B cell (primary cell): Measurements from ENCODE around the gene GPX6. TPM values are rescaled to one million over a fixed set of nuclear protein-coding genes. Genes with fewer than 3 reads are reported as not detected.

Source experiments
- ATAC-seq: fragments of 200-7000 bp; cut with Tn5 transposase; one replicate; pipeline ENCODE4 v1.10.0; 2021; ENCODE audit warnings: low read depth, mild to moderate bottlenecking, moderate number of reproducible peaks, moderate library complexity
- CTCF ChIA-PET: fragments of 350-600 bp; sonication (Branson Sonifier 250); formaldehyde crosslinking; loops from one replicate; lab custom pipeline; 2021; ENCODE audit warnings: antibody characterized with exemption, inconsistent platforms; lab: Charles Lee
- POLR2A ChIA-PET: fragments of 350-600 bp; sonication (Branson Sonifier 250); formaldehyde crosslinking; loops from one replicate; lab custom pipeline; 2021; ENCODE audit warnings: antibody characterized with exemption; lab: Charles Lee
- DNase-seq: peaks from one replicate; pipeline ENCODE4 v3.0.0; 2013
- H2AFZ ChIP-seq: 2 replicates; pipeline ENCODE4 v1.6.1; 2012; ENCODE audit warnings: mild to moderate bottlenecking, low read depth, low read length; ENCODE audit not compliant: insufficient read depth, poor library complexity, severe bottlenecking
- H3K27ac ChIP-seq, 2 donors: 1 replicate in 1 of 2; 2 replicates in 1 of 2; pipeline ENCODE4 v1.5.1; 2012 to 2013; ENCODE audit warnings: low read length in 2 of 2, mild to moderate bottlenecking in 2 of 2, moderate library complexity in 1 of 2
- H3K27me3 ChIP-seq, 4 experiments: fragments of 200-600 bp in 1 of 4; sonication (generic) in 1 of 4; replicated peaks in 1 of 4; 1 replicate in 2 of 4; 2 replicates in 2 of 4; pipeline versions ENCODE4 v1.6.1 to v1.7.0; 2013 to 2016; ENCODE audit warnings: low read length in 3 of 4, mild to moderate bottlenecking in 2 of 4, mixed read lengths in 1 of 4, moderate library complexity in 1 of 4; ENCODE audit not compliant: insufficient read depth in 4 of 4, control insufficient read depth in 3 of 4; ENCODE audit errors: control extremely low read depth in 1 of 4
- H3K36me3 ChIP-seq, 2 experiments: replicated peaks in 1 of 2; 1 replicate in 1 of 2; 2 replicates in 1 of 2; pipeline versions ENCODE4 v1.6.1 to v1.7.1; 2013; ENCODE audit warnings: low read length in 1 of 2; ENCODE audit not compliant: insufficient read depth in 2 of 2, control insufficient read depth in 1 of 2; ENCODE audit errors: control extremely low read depth in 1 of 2, extremely low read depth in 1 of 2
- H3K4me1 ChIP-seq, 2 donors: fragments of 200-600 bp in 1 of 2; sonication (generic) in 1 of 2; 1 replicate in 1 of 2; 2 replicates in 1 of 2; pipeline versions ENCODE4 v1.5.1 to v1.6.1; 2013 to 2017; ENCODE audit warnings: low read length in 2 of 2; ENCODE audit not compliant: control insufficient read depth in 2 of 2, insufficient read depth in 2 of 2
- H3K4me2 ChIP-seq: replicated peaks from 2 replicates; pipeline ENCODE3; 2012; ENCODE audit warnings: mild to moderate bottlenecking, low read depth, low read length; ENCODE audit not compliant: poor library complexity, severe bottlenecking
- H3K4me3 ChIP-seq, 5 experiments: fragments of 200-600 bp in 1 of 5; sonication (generic) in 1 of 5; 1 replicate in 3 of 5; 2 replicates in 2 of 5; pipeline versions ENCODE4 v1.5.1 to v1.7.0; 2011 to 2016; ENCODE audit warnings: low read length in 4 of 5, mild to moderate bottlenecking in 4 of 5, low read depth in 2 of 5, control low read depth in 1 of 5, moderate library complexity in 1 of 5; ENCODE audit not compliant: insufficient read depth in 1 of 5; ENCODE audit errors: control extremely low read depth in 1 of 5, extremely low read depth in 1 of 5
- H3K79me2 ChIP-seq: fragments of 200-600 bp; sonication (generic); one replicate; pipeline ENCODE4 v1.6.0; 2016; ENCODE audit warnings: low read length; ENCODE audit not compliant: control insufficient read depth, insufficient read depth
- H3K9ac ChIP-seq: fragments of 200-600 bp; sonication (generic); 2 replicates; pipeline ENCODE4 v1.6.1; 2017; ENCODE audit warnings: mild to moderate bottlenecking, low read length, moderate library complexity
- H3K9me3 ChIP-seq, 3 donors: one replicate each; pipeline versions ENCODE4 v1.6.1 to v1.7.1; 2013; ENCODE audit warnings: low read length in 2 of 3; ENCODE audit not compliant: control insufficient read depth in 2 of 3, insufficient read depth in 1 of 3; ENCODE audit errors: control extremely low read depth in 1 of 3
- H4K20me1 ChIP-seq: 2 replicates; pipeline ENCODE4 v1.6.0; 2012; ENCODE audit warnings: mild to moderate bottlenecking, low read length; ENCODE audit not compliant: insufficient read depth, control insufficient read depth, poor library complexity, severe bottlenecking
- H3K27ac Mint-ChIP-seq: one replicate; pipeline ENCODE4 v1.8.0; 2021; ENCODE audit warnings: mixed read lengths
- H3K27me3 Mint-ChIP-seq: one replicate; pipeline ENCODE4 v1.8.0; 2021; ENCODE audit warnings: mixed read lengths
- H3K4me1 Mint-ChIP-seq: one replicate; pipeline ENCODE4 v1.8.0; 2021; ENCODE audit warnings: mixed read lengths
- H3K4me3 Mint-ChIP-seq: one replicate; pipeline ENCODE4 v1.8.0; 2021; ENCODE audit warnings: mixed read lengths
- H3K9me3 Mint-ChIP-seq: one replicate; pipeline ENCODE4 v1.8.0; 2022; ENCODE audit warnings: mixed read lengths; ENCODE audit not compliant: insufficient read depth
- CTCF ChIP-seq: fragments of 200-600 bp; IDR thresholded peaks from one replicate; pipeline ENCODE4 v1.8.0; 2022; ENCODE audit warnings: antibody characterized with exemption, mild to moderate bottlenecking
- EZH2 ChIP-seq: IDR thresholded peaks from 2 replicates; pipeline ENCODE4 v1.6.1; 2012; ENCODE audit warnings: borderline replicate concordance, low read depth, mild to moderate bottlenecking, moderate library complexity, low read length; ENCODE audit not compliant: insufficient read depth, poor library complexity, severe bottlenecking
- WGBS: methylation state at CpG from one replicate; pipeline ENCODE4 v1.1.5; 2013; ENCODE audit warnings: missing lambda C conversion rate; ENCODE audit not compliant: insufficient coverage; 5-methylcytosine and 5-hydroxymethylcytosine counted together
- intact Hi-C: fragments of 100-400 bp; cut with micrococcal nuclease; formaldehyde crosslinking; loops from one replicate; pipeline ENCODE4 v1.10.0; 2022
- polyA plus RNA-seq: library from polyadenylated mRNA; depleted of rRNA; stranded (reverse); fragments of >200 nt; gene quantifications from 2 replicates; pipeline ENCODE4 v1.2.3, GENCODE V29; 2012
- total RNA-seq, 2 donors: library from RNA; stranded (reverse); fragments of 120-200 nt in 1 of 2; gene quantifications; 1 replicate in 1 of 2; 2 replicates in 1 of 2; pipeline versions ENCODE4 v1.2.3 to v1.2.4, GENCODE V29; 2013 to 2022

The GPX6 gene
- total and polyA plus RNA-seq, 2 donors (not counting 1 experiment from before 2014, with no cell fraction given), result not detected

- Mint-ChIP-seq H3K27ac (no peak overlapping the region), H3K9me3 (peaks cover 13% of the 10 kb centered on the region), H3K4me3 (peak overlapping the region; percentile 74), H3K4me1 (peaks cover 27% of the 10 kb centered on the region), H3K27me3 (peaks cover 63% of the 10 kb centered on the region)
- Histone ChIP-seq H4K20me1 (no peaks in the 10 kb centered on the region), H3K27ac (no peak overlapping the region), H3K36me3 (no peaks in the 10 kb centered on the region), H3K4me3 (peak overlapping the region in 4 of 5 experiments; percentile 12 to 34 (median 32)), H3K9me3 (peaks cover 0 to 28% (median 0%) of the 10 kb centered on the region in 3 donors), H3K27me3 (peaks cover 0 to 35% (median 29%) of the 10 kb centered on the region in 4 experiments), H3K4me1 (peaks cover 20 to 21% of the 10 kb centered on the region in 2 donors), H3K79me2 (no peaks in the 10 kb centered on the region), H3K4me2 (peak overlapping the region; percentile 54), H3K9ac (peak overlapping the region; percentile 38), H2AFZ (peak overlapping the region; percentile 23)
- peak; percentile 31 for ATAC-seq
- intact Hi-C loops, result no loop called here
- CTCF ChIA-PET, result interaction anchor here (0.7 kb wide), 1 partner anchor 401 kb away, joined by 3 read pairs; the partner anchor contains the start of gene ZKSCAN8
- WGBS, result 4% methylated on average over 25 of the region's 30 CpGs
- POLR2A ChIA-PET, result interaction anchor here (0.6 kb wide), 1 partner anchor 1086 kb away, joined by 4 read pairs; no protein-coding TSS in a partner anchor
- peak; percentile 42 for DNase-seq
- no peak for TF ChIP-seq CTCF
- TF ChIP-seq EZH2, result no peak
These were observed 27.1 kb upstream of the GPX6 start for GRCh38 chr6:28542440-28543296.
